Stimulated activated memory B cell treated with anti-CD40 and anti-IgM and Interleukin-4, amounts not matched to agents 10 μg/mL and 1 μg/mL and 100 μg/mL, for 72 hours (primary cell): ENCODE results near the gene CFAP45.

Source experiments
- ATAC-seq: fragments of 150-1000 bp; cut with Tn5 transposase; 2 replicates; pipeline ENCODE4 v1.10.0; 2021
- H3K27ac Mint-ChIP-seq: one replicate; pipeline ENCODE4 v1.8.0; 2022; ENCODE audit warnings: mild to moderate bottlenecking, mixed read lengths
- H3K27me3 Mint-ChIP-seq: one replicate; pipeline ENCODE4 v1.8.0; 2022; ENCODE audit warnings: mixed read lengths
- H3K36me3 Mint-ChIP-seq: one replicate; pipeline ENCODE4 v1.8.0; 2022; ENCODE audit warnings: mixed read lengths
- H3K4me1 Mint-ChIP-seq: one replicate; pipeline ENCODE4 v1.8.0; 2022; ENCODE audit warnings: mixed read lengths
- H3K4me3 Mint-ChIP-seq: one replicate; pipeline ENCODE4 v1.8.0; 2022; ENCODE audit warnings: mild to moderate bottlenecking, moderate library complexity, mixed read lengths
- H3K9me3 Mint-ChIP-seq: one replicate; pipeline ENCODE4 v1.8.0; 2022; ENCODE audit warnings: mixed read lengths

Gene CFAP45

DNA sequence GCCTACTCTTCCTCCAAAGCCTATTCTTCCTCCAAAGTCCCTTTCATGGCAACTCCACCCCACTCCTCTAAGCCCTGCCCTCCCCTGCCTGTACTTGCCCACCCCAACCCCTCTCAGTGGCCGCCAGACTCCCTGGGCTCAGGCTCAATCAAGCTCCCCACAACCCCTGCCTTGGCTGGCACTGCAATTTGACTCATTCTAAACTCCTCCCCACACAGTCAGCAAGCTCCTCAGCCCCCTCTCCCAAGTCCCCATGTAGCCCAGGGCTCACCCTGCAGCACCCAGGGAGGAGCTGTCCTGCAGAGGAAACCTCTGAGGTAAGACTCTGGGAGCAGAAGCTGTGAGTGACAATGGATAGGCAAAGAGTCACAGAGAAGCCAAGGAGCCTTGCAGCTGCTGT lies 33.9 kb downstream of the CFAP45 start:
- H3K9me3 Mint-ChIP-seq = no peaks in the 10 kb centered on the region
- H3K27me3 Mint-ChIP-seq = no peaks in the 10 kb centered on the region
- ATAC-seq = no peak
- no peaks in the 10 kb centered on the region for H3K4me1 Mint-ChIP-seq
- no peak overlapping the region for H3K4me3 Mint-ChIP-seq
- H3K27ac Mint-ChIP-seq = no peak overlapping the region
- H3K36me3 Mint-ChIP-seq = peaks cover 2% of the 10 kb centered on the region

DNA sequence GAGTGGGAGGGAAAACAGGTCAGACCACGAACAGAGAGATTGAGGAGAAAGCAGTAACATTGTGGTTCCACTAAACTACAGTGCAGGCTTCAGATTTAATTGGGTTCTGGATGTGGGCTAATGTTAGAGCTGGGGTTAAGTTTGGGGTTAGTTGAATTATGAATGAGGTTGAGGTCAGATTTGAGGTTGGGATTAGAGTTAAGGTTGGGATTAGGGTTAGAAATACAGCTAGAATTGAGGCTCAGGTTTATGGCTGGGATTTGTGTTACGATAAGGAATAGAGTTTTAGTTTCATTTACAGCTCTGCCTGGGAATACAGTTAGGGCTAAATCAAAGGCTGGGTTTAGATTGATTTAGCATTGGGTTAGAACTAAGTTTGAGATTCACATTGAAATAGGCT lies 35.7 kb downstream of the CFAP45 start:
- Mint-ChIP-seq H3K27me3 (no peaks in the 10 kb centered on the region), H3K4me1 (no peaks in the 10 kb centered on the region), H3K9me3 (no peaks in the 10 kb centered on the region), H3K4me3 (no peak overlapping the region), H3K36me3 (no peaks in the 10 kb centered on the region), H3K27ac (no peak overlapping the region)
- ATAC-seq = no peak

DNA sequence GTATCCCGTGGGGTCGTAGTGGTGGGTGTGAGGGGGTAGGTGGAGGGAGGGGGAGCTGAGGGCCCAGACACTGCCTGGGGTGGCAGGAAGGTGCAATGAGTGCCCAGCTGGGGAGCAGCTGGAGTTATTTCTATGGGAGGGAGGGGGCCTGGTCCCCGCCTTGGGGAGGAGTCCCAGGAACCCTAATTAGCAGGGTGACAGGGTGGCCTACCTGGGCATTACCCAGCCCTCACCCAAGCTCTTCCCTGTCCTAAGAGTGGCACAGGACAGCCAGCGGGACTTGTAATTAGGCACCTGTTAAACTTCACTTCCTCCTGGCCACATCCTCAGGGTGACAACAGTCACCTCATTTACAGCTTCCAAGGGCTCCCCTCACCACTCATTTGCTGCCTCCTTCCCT lies 37.4 kb downstream of the CFAP45 start, which contains the start of gene VSIG8:
Gene VSIG8 (minus strand): TSS at position 101 of the 400 bp plus-strand sequence. CDS start 136 bp downstream, outside the sequence.
- Mint-ChIP-seq H3K27me3 (no peaks in the 10 kb centered on the region), H3K4me1 (no peaks in the 10 kb centered on the region), H3K4me3 (no peak within 1 kb of the TSS), H3K27ac (no peak within 1 kb of the TSS), H3K36me3 (no peaks in the 10 kb centered on the region), H3K9me3 (no peaks in the 10 kb centered on the region)
- ATAC-seq = no peak

DNA sequence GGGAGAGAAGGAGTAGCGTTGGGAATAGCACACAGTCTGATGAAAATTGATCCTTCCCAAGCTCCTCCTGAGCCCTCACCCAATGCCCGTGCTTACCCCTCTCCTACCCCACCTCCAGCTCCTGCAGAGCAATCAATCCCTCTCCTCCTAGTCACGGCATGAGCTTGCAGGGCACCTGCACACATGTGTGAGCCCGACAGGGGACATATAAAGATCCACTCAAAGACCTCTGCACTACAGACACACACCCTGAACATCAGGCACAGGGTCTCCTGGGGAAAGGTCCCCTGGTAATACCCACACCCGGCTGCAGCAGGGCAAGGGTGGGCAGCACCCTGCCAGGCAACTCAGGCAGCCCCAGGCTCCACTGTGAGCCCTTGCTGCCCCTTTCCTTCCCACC lies 37.9 kb downstream of the CFAP45 start:
- Mint-ChIP-seq H3K9me3 (no peaks in the 10 kb centered on the region), H3K36me3 (no peaks in the 10 kb centered on the region), H3K4me3 (no peak overlapping the region), H3K27me3 (no peaks in the 10 kb centered on the region), H3K4me1 (no peaks in the 10 kb centered on the region), H3K27ac (no peak overlapping the region)
- no peak for ATAC-seq

DNA sequence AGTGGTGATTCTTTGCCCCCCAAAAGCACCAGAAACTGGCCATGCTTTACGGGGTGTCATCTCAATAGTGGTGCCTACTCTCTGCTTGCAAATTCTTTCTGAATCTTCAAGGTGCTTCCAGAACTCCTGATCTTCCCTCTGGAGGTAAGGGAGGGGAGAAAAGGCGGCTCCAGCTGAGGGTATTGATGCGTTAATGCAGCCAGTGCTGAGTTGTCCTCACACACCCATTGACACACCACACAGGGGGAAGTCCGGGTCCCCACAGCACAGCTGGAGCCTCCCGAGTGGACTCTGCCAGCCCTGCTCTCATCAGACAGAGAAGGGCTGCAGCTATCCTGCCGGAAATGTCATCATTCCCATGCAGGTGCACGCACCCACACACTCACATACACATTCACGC lies 38.7 kb downstream of the CFAP45 start:
- H3K4me3 Mint-ChIP-seq = no peak overlapping the region
- no peaks in the 10 kb centered on the region for H3K27me3 Mint-ChIP-seq
- H3K27ac Mint-ChIP-seq = no peak overlapping the region
- ATAC-seq = no peak
- no peaks in the 10 kb centered on the region for H3K36me3 Mint-ChIP-seq
- no peaks in the 10 kb centered on the region for H3K9me3 Mint-ChIP-seq
- no peaks in the 10 kb centered on the region for H3K4me1 Mint-ChIP-seq

DNA sequence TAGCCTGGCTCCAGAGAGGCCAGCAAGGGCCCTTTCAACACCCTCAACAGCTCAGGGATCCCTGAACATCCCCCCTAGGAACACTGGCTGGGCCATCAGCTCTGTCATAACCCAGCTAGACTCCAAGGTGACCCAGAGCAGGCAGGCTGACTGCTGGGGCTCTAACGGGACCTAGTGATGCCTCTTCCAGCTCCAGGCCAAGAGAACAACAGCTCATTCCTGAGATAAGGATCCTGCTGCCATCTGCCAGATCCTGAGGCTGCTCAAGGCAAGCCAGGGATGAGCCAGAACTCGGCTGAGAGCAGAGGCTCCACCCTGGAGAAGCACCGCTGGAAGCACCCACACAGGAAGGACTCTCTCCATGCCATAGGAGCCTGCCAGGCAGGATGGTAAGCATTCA lies 39.5 kb downstream of the CFAP45 start:
- no peak overlapping the region for H3K27ac Mint-ChIP-seq
- H3K4me3 Mint-ChIP-seq = no peak overlapping the region
- no peaks in the 10 kb centered on the region for H3K36me3 Mint-ChIP-seq
- peaks cover under 1% of the 10 kb centered on the region for H3K4me1 Mint-ChIP-seq
- H3K9me3 Mint-ChIP-seq = no peaks in the 10 kb centered on the region
- no peak for ATAC-seq
- H3K27me3 Mint-ChIP-seq = peaks cover 2% of the 10 kb centered on the region

DNA sequence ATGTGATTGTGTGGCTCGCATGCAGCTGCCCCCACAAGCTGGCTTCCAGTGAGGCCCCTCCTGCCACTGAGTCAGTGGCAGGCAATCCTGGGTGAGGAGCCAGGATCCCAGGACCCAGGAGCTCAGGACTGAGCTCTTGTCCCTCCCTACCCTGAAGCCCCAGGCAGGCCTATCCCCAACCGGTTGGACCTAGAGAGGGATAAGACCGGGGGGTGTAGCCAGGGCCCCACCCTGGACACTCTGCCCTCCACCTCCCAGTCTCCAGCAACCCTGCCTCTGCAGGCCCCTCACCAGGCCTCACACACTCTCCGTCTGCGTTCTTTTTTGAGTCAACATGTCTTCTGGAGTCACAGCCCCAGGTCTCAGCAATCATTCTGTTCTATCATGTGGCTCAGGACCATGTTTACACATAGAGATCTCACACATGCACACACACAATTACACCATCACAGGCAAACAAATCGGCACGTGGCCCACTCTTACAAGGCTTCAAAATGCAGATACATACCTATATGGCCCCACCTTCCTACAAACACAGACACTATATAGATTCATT lies 40.1 kb downstream of the CFAP45 start:
- Mint-ChIP-seq H3K4me3 (no peak overlapping the region), H3K27ac (no peak overlapping the region), H3K27me3 (peaks cover 8% of the 10 kb centered on the region), H3K4me1 (peaks cover 7% of the 10 kb centered on the region), H3K36me3 (no peaks in the 10 kb centered on the region), H3K9me3 (no peaks in the 10 kb centered on the region)
- ATAC-seq = no peak

DNA sequence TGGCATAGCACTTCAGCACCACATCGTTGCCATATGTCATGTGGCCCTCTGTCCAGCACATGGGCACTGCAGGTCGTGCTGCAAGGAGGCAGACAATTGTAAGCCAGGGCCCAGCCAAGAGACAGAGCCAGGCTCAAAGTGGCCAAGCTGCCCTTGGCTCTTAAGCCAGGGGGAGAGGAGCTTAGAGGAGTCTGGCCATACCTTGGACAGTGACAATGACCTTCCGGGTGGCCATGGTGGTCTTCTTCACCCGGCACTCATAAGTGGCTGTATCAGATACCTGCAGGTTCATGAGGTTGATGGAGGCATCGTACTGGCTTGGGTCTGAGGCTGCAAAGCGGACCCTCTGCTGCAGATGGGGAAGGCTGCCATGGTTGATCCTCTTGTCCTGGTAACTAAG lies 42.1 kb downstream of the CFAP45 start:
- no peaks in the 10 kb centered on the region for H3K36me3 Mint-ChIP-seq
- no peak overlapping the region for H3K27ac Mint-ChIP-seq
- peaks cover 14% of the 10 kb centered on the region for H3K4me1 Mint-ChIP-seq
- ATAC-seq = no peak
- H3K9me3 Mint-ChIP-seq = no peaks in the 10 kb centered on the region
- peaks cover 9% of the 10 kb centered on the region for H3K27me3 Mint-ChIP-seq
- H3K4me3 Mint-ChIP-seq = no peak overlapping the region

DNA sequence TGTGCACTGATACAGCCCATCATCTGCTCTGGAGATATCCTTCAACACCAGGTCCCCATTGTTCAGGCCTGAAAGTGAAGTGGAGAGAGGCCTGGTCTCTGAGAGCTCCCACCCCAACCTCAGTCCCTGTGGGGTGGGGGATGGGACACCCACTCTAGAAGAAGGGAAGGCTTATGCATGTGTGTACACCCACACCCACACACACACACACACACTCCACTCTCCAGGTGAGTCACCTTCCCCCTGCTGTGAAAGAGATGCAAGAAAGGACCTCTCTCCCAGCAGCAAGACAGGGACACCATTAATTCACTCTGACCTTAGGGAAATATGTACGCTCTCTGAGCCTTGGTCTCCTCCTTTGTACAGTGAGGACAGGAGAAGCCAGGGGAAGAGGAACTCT lies 43.4 kb downstream of the CFAP45 start:
- Mint-ChIP-seq H3K27me3 (peaks cover 9% of the 10 kb centered on the region), H3K4me1 (peaks cover 14% of the 10 kb centered on the region), H3K27ac (no peak overlapping the region), H3K36me3 (no peaks in the 10 kb centered on the region), H3K9me3 (no peaks in the 10 kb centered on the region), H3K4me3 (no peak overlapping the region)
- no peak for ATAC-seq

DNA sequence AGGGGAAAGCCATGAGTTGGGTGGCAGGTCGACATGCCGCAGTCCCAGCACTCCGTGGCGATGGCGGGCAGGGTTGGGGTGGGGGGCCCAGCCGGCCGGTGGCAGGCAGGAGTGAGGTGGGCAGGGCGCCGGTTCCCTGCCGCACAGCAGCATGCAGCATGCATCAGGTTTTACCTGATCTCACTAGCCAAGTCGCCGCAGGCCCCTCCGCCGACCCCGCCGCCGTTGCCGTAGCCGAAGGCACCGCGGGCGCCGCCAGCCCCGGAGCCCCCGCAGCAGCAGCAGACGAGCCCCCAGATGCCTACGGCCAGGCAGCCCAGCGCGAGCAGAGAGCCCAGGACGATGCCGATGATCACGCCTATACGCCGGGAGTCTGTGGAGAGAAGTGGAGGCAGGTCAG lies 44.3 kb downstream of the CFAP45 start:
- peak overlapping the region; percentile 53 for H3K27ac Mint-ChIP-seq
- ATAC-seq = no peak
- H3K27me3 Mint-ChIP-seq = peaks cover 9% of the 10 kb centered on the region
- H3K9me3 Mint-ChIP-seq = no peaks in the 10 kb centered on the region
- H3K4me3 Mint-ChIP-seq = no peak overlapping the region
- H3K4me1 Mint-ChIP-seq = peaks cover 14% of the 10 kb centered on the region
- no peaks in the 10 kb centered on the region for H3K36me3 Mint-ChIP-seq

DNA sequence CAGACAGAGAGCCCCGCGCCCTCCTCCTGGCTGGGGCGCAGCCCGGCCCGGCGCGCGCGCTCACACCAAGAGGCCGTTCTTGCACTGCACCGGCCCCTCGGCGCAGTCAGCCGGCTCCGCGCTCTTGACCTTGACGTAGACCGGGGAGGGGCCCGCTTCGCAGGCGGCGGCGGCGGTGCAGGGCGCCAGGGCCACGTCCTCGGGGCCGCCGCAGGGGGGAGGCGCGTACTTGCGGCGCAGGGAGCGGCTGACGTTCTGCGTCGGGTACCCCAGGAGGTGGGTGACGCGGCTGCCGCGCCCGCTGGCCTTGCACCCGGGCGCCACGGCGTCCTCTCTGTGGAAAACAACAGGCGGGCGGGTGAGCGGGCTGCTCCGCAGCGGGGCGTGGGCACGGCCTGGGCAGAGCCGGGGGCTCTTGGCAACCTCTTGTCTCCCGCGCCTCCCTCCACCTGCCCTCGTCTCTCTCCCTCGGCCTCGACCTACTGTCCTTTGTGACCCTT lies 45.2 kb downstream of the CFAP45 start:
- Mint-ChIP-seq H3K27me3 (peaks cover 9% of the 10 kb centered on the region), H3K36me3 (no peaks in the 10 kb centered on the region), H3K4me1 (peaks cover 14% of the 10 kb centered on the region), H3K9me3 (no peaks in the 10 kb centered on the region), H3K4me3 (peak overlapping the region; percentile 74), H3K27ac (peak overlapping the region; percentile 53)
- peak; percentile 93 for ATAC-seq

DNA sequence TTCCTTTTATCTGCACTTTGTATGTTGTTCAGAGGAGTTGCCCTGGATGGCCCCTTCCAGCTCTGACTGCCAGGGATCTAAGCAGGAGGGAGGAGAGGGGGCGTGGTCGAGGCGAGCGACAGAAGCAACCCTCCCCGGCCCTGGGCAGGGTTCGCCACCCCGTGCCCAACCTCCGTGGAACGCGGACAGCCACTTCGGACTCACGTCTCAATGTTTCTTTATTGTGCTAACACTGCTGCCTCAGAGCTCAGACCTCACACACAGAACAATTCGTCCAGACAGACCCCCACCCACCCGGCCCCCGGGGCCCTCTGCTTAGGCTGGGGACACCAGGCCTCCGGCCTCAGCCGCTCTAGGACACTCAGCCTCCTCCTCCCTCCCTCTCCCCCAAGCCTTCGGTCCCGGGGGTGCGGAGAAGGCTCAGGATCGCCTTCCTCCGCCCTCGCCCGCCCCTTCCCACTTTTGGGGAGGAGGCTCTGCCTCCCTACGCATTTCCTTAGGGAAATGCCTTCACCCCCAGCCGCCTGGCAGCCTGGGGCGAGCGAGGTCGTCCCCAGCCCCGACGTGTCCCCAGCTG lies 45.8 kb downstream of the CFAP45 start:
- H3K27ac Mint-ChIP-seq = peak overlapping the region; percentile 53
- peak overlapping the region; percentile 71 for H3K4me3 Mint-ChIP-seq
- H3K36me3 Mint-ChIP-seq = no peaks in the 10 kb centered on the region
- peaks cover 14% of the 10 kb centered on the region for H3K4me1 Mint-ChIP-seq
- H3K27me3 Mint-ChIP-seq = peaks cover 9% of the 10 kb centered on the region
- H3K9me3 Mint-ChIP-seq = no peaks in the 10 kb centered on the region
- ATAC-seq = peak; percentile 10

DNA sequence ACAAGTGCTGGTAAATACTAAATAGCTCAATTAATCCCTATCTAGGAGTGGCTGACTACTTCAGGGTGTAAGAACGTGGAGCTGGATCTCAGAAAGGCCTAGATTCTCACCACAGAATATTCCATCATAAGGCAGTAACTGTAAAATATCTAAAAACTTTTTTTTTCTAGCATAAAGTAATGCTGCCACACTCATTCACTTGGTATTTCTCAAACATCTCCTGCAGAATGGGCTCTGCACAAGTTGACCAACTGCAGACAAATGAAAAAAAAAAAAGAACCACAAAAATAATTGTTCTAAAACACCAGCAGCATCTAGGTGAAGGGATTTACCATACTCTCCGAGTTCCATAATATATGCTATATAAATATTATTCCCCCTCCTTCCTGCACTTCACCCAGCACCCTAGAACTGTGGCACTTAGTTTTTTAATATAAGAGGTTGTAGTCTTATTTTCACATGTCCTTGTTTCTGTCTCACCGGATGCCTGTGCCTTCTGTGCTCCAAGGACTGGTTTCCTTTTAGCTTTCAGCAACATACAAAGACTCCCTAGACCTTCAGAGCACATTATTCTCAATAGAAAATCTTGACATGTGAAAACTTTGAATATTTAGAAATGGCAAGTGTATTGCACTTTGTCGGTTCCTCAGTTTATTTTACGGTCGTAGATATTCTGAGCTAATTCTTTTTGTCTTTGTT lies 46.4 kb downstream of the CFAP45 start:
- H3K27me3 Mint-ChIP-seq = peaks cover 14% of the 10 kb centered on the region
- no peaks in the 10 kb centered on the region for H3K9me3 Mint-ChIP-seq
- H3K36me3 Mint-ChIP-seq = no peaks in the 10 kb centered on the region
- no peak for ATAC-seq
- peak overlapping the region; percentile 53 for H3K27ac Mint-ChIP-seq
- H3K4me1 Mint-ChIP-seq = peaks cover 14% of the 10 kb centered on the region
- peak overlapping the region; percentile 71 for H3K4me3 Mint-ChIP-seq

DNA sequence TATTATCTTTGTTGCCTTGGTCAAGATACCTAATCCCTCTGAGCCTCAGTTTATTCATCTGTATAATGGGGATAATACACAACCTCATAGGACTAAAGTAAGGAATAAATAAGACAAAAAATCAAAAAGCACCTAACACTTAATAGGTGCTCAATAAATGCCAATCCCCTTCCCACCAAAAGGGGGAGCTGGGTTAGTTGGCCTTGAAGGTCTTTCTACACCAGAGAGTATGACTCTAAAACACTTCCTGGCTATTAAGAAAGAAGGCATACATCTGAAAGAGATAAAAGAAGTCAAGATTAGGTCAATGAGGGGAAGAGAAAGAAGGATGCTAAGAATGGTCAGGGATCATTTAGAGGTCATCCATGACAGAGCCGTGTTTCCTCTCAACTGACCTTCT lies 48.6 kb downstream of the CFAP45 start:
- ATAC-seq = no peak
- Mint-ChIP-seq H3K4me3 (no peak overlapping the region), H3K27me3 (peaks cover 32% of the 10 kb centered on the region), H3K27ac (no peak overlapping the region), H3K4me1 (peaks cover 14% of the 10 kb centered on the region), H3K36me3 (no peaks in the 10 kb centered on the region), H3K9me3 (no peaks in the 10 kb centered on the region)

DNA sequence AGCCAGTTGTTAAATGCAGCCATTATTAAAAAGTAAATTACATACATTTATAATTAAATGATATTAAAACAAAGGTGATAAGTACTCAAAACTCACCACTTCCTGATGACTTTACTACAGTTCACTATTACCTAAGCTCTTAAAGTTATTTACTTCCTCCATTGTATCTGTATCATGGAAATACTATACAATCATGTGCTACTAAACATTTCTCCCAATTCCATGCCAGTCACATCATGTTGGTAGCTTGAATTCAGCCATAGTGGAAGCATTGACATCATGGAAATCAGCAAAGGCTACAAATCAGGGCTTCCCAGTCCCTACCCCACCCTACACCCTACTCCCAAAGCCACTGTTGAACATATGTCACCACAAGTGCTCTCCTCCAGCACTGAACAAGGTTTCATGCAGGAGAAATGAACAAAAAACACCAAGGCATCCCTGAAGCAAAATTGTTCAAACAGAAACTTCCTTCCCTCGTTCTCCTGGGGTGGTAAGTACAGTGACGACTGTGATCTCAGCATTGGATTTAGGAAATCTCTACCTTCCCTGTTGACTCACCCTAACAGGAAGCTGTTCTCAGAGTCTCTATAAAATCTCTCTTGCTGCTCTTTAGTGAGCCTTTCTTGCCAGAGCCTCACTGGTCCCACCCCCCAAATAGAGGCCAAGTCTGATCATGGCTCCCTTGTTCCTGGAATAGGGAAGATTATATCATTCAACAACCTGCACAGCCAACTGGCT lies 50.2 kb downstream of the CFAP45 start:
- H3K27ac Mint-ChIP-seq = no peak overlapping the region

More for the DNA sequence above, 50.2 kb downstream of the CFAP45 start:
- H3K36me3 Mint-ChIP-seq = no peaks in the 10 kb centered on the region
- no peak for ATAC-seq
- H3K27me3 Mint-ChIP-seq = peaks cover 38% of the 10 kb centered on the region
- H3K4me1 Mint-ChIP-seq = peaks cover 7% of the 10 kb centered on the region
- no peaks in the 10 kb centered on the region for H3K9me3 Mint-ChIP-seq
- H3K4me3 Mint-ChIP-seq = no peak overlapping the region
